ENCODE data around the gene KRT10. TPM values are rescaled to one million over a fixed set of nuclear protein-coding genes. Genes with fewer than 3 reads are reported as not detected.

KRT10 gene
- total RNA-seq, 1 donor from 2014 or later, result 60.2 TPM

DNA sequence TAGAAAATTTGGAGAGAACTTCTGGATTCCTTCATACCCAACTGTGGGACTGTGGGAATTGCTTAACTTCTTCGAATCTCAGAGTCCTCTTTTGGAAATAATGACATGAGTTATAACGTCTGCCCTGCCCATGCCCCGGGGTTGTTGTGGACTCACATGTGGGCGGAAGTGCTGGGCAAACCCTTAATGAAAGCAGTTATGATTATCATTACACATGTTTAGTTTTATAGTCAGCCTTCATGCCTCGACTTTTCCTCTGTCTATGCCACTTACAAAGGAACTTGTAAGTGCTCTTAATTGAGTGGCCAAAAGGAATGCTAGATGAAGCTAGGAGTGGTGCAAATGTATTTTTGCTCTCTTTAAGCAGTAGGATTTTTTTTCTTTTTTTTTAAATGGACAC, 44.0 kb downstream of the KRT10 start:
- Mint-ChIP-seq H3K9me3 (no peaks in the 10 kb centered on the region), H3K36me3 (no peaks in the 10 kb centered on the region), H3K4me1 (ENCODE audit: unreplicated experiment) (no peaks in the 10 kb centered on the region), H3K27ac (no peak overlapping the region), H3K4me3 (no peak overlapping the region), H3K27me3 (peaks cover 2% of the 10 kb centered on the region)
- DNase-seq (ENCODE audit: extremely low spot score, unreplicated experiment), result no peak
- TF ChIP-seq, protein P1, sequence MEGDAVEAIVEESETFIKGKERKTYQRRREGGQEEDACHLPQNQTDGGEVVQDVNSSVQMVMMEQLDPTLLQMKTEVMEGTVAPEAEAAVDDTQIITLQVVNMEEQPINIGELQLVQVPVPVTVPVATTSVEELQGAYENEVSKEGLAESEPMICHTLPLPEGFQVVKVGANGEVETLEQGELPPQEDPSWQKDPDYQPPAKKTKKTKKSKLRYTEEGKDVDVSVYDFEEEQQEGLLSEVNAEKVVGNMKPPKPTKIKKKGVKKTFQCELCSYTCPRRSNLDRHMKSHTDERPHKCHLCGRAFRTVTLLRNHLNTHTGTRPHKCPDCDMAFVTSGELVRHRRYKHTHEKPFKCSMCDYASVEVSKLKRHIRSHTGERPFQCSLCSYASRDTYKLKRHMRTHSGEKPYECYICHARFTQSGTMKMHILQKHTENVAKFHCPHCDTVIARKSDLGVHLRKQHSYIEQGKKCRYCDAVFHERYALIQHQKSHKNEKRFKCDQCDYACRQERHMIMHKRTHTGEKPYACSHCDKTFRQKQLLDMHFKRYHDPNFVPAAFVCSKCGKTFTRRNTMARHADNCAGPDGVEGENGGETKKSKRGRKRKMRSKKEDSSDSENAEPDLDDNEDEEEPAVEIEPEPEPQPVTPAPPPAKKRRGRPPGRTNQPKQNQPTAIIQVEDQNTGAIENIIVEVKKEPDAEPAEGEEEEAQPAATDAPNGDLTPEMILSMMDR (conservative IDR thresholded peaks at IDR 0.05), result no peak

DNA sequence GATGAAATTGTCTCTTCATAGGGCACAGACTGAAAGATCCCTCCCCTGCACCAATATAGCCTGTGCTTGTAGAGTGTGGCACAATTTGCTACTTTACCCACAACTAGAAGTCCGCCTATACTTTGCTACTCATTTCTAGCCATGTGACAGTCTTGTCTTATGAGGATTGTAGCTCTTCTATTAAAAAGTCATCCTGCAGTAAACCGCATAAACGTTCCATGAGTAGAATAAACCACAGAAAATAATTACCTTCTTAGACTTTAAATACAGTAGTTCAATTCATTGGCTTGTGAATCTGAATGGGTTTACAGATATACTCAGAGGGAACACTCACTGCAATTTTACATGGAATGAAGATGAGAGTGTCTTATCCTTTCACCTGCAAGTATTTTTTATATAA, 44.4 kb downstream of the KRT10 start:
- Mint-ChIP-seq H3K4me1 (ENCODE audit: unreplicated experiment) (no peaks in the 10 kb centered on the region), H3K27ac (no peak overlapping the region), H3K4me3 (no peak overlapping the region), H3K36me3 (no peaks in the 10 kb centered on the region), H3K27me3 (peaks cover 3% of the 10 kb centered on the region), H3K9me3 (no peaks in the 10 kb centered on the region)
- TF ChIP-seq, protein P1 (conservative IDR thresholded peaks at IDR 0.05), result no peak
- no peak for DNase-seq (ENCODE audit: extremely low spot score, unreplicated experiment)

DNA sequence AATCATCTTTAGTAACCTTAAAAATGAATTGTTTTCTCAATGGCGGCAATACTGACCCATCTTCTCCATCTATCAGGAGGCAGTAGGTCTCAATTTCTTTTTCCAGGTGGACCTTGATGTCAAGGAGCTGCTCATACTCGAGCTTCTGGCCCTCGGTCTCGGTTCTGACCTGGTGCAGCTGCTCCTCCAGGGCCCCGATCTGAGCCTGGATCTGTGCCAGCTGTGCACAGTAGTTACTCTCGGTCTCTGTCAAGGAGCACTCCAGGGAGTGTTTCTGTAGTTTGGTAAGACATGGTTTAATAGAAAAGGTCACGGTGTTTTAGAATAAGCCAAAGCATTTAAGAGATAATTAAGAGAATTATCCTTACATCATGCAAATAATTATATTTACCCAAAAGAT, 45.0 kb downstream of the KRT10 start:
- Mint-ChIP-seq H3K4me3 (no peak overlapping the region), H3K4me1 (ENCODE audit: unreplicated experiment) (no peaks in the 10 kb centered on the region), H3K27me3 (peaks cover 8% of the 10 kb centered on the region), H3K36me3 (no peaks in the 10 kb centered on the region), H3K27ac (no peak overlapping the region), H3K9me3 (no peaks in the 10 kb centered on the region)
- TF ChIP-seq, protein P1 (conservative IDR thresholded peaks at IDR 0.05), result no peak
- no peak for DNase-seq (ENCODE audit: extremely low spot score, unreplicated experiment)

DNA sequence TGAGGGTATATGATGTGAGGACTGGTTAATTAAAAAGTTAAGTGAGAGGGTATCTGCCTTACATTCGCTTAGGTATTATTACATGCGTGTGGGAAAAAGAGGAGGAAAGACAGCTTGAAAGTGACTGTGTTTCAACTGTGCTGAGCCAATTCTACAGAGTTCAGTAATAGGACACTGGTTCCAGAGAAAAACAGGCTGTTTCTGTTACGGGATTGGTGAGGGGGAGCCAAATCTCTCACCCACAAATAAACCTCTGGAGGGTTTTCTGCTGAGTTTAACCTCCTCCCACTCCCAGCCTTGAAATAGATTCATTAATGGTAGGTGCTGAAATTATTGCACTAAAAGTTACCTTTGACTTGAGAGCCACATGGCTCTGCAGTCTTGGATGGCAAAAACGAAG, 46.5 kb downstream of the KRT10 start:
- no peak for DNase-seq (ENCODE audit: extremely low spot score, unreplicated experiment)
- Mint-ChIP-seq H3K36me3 (no peaks in the 10 kb centered on the region), H3K9me3 (no peaks in the 10 kb centered on the region), H3K27me3 (peaks cover 15% of the 10 kb centered on the region), H3K4me1 (ENCODE audit: unreplicated experiment) (no peaks in the 10 kb centered on the region), H3K4me3 (no peak overlapping the region), H3K27ac (no peak overlapping the region)
- TF ChIP-seq, protein P1 (conservative IDR thresholded peaks at IDR 0.05), result no peak

DNA sequence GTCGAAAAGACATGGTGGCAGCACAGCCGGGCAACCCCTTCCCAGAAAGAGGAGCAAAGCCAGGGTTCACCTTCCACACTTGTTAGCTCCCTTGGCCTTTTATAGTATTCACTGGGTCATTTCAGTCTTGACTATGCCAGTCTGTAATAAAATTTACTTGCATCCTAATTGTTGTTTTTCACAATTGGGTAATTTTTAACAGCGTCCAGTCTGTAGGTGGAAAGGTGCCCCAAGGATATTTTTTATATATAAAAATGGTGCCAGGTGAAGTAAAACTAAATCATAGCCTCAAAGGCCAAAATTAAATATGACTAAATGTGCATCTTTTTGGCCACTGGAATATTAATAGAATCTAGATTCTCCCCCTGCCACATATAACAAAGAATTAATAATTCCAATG, 50.3 kb downstream of the KRT10 start, which contains the start of gene KRT26:
TSS of gene KRT26 (minus strand) at position 101 of the 400 bp plus-strand sequence. CDS start at position 13, 88 bp downstream.
- TF ChIP-seq, protein P1 (conservative IDR thresholded peaks at IDR 0.05), result no peak
- peaks cover 18% of the 10 kb centered on the region for H3K27me3 Mint-ChIP-seq
- H3K4me3 Mint-ChIP-seq, result no peak within 1 kb of the TSS
- H3K27ac Mint-ChIP-seq, result no peak within 1 kb of the TSS
- no peaks in the 10 kb centered on the region for H3K9me3 Mint-ChIP-seq
- H3K36me3 Mint-ChIP-seq, result no peaks in the 10 kb centered on the region
- H3K4me1 Mint-ChIP-seq (ENCODE audit: unreplicated experiment), result no peaks in the 10 kb centered on the region
- DNase-seq (ENCODE audit: extremely low spot score, unreplicated experiment), result no peak

Other genes with a start within 250 kb of the KRT10 start
- gene SMARCE1, start 174.8 kb downstream of the KRT10 start, total RNA-seq (ENCODE audit: low replicate concordance), result 134 and 171 TPM in 2 replicates
- gene KRT222, start 157.4 kb downstream of the KRT10 start, total RNA-seq (ENCODE audit: low replicate concordance), result 0.34 and 0.74 TPM in 2 replicates
- gene KRT24, start 118.9 kb downstream of the KRT10 start, total RNA-seq (ENCODE audit: low replicate concordance), result 0.43 TPM in 1 of 2 replicates, not detected in the other
- gene KRT25, start 67.3 kb downstream of the KRT10 start, total RNA-seq (ENCODE audit: low replicate concordance), result not detected in 2 replicates
- not detected in 2 replicates for gene KRT26, start 50.4 kb downstream of the KRT10 start, total RNA-seq (ENCODE audit: low replicate concordance)
- not detected in 2 replicates for gene KRT27, start 40.1 kb downstream of the KRT10 start, total RNA-seq (ENCODE audit: low replicate concordance)
- 0.21 TPM in 1 of 2 replicates, not detected in the other for gene KRT28, start 22.7 kb downstream of the KRT10 start, total RNA-seq (ENCODE audit: low replicate concordance)
- not detected in 2 replicates for gene KRT12, start 44.6 kb upstream of the KRT10 start, total RNA-seq (ENCODE audit: low replicate concordance)
- 13.0 and 41.9 TPM in 2 replicates for gene KRT20, start 62.6 kb upstream of the KRT10 start, total RNA-seq (ENCODE audit: low replicate concordance)
- 49.7 and 464 TPM in 2 replicates for gene KRT23, start 115.0 kb upstream of the KRT10 start, total RNA-seq (ENCODE audit: low replicate concordance)
- 0.70 and 1.0 TPM in 2 replicates for gene KRT39, start 144.3 kb upstream of the KRT10 start, total RNA-seq (ENCODE audit: low replicate concordance)
- gene KRT40, start 161.7 kb upstream of the KRT10 start, total RNA-seq (ENCODE audit: low replicate concordance), result 2.3 and 5.5 TPM in 2 replicates
- not detected in 2 replicates for gene KRTAP3-3, start 171.6 kb upstream of the KRT10 start, total RNA-seq (ENCODE audit: low replicate concordance)
- not detected in 2 replicates for gene KRTAP3-2, start 177.3 kb upstream of the KRT10 start, total RNA-seq (ENCODE audit: low replicate concordance)
- gene KRTAP3-1, start 186.5 kb upstream of the KRT10 start, total RNA-seq (ENCODE audit: low replicate concordance), result 1.7 TPM in 1 of 2 replicates, not detected in the other
- not detected in 2 replicates for gene KRTAP1-5, start 204.6 kb upstream of the KRT10 start, total RNA-seq (ENCODE audit: low replicate concordance)
- not detected in 2 replicates for gene KRTAP1-4, start 207.6 kb upstream of the KRT10 start, total RNA-seq (ENCODE audit: low replicate concordance)
- gene KRTAP1-3, start 212.3 kb upstream of the KRT10 start, total RNA-seq (ENCODE audit: low replicate concordance), result not detected in 2 replicates
- gene KRTAP1-1, start 218.8 kb upstream of the KRT10 start, total RNA-seq (ENCODE audit: low replicate concordance), result not detected in 2 replicates
- gene KRTAP2-1, start 224.7 kb upstream of the KRT10 start, total RNA-seq (ENCODE audit: low replicate concordance), result not detected in 2 replicates
- gene KRTAP2-2, start 232.6 kb upstream of the KRT10 start, total RNA-seq (ENCODE audit: low replicate concordance), result not detected in 2 replicates
- gene KRTAP2-3, start 237.5 kb upstream of the KRT10 start, total RNA-seq (ENCODE audit: low replicate concordance), result 0.98 TPM in 1 of 2 replicates, not detected in the other
- not detected in 2 replicates for gene KRTAP2-4, start 243.3 kb upstream of the KRT10 start, total RNA-seq (ENCODE audit: low replicate concordance)